Peyer's patch (tissue), 4 donors: ENCODE results near the gene ACTN4.

Experiments
- CTCF ChIP-seq, 6 experiments: fragments of 450-650 bp in 4 of 6; fragments of 200-600 bp in 2 of 6; sonication (generic) in 1 of 6; IDR thresholded peaks; one replicate each; pipeline ENCODE4 v1.5.1; 2017 to 2019; ENCODE audit warnings: antibody characterized with exemption in 6 of 6, mild to moderate bottlenecking in 3 of 6, moderate library complexity in 1 of 6
- POLR2A ChIP-seq, 2 donors: fragments of 450-650 bp; IDR thresholded peaks; one replicate each; pipeline ENCODE4 v1.5.1; 2017; ENCODE audit warnings: antibody characterized with exemption in 2 of 2, mild to moderate bottlenecking in 2 of 2, moderate library complexity in 2 of 2

GRCh38 chr19:38687837-38688378 lies 40.5 kb downstream of the ACTN4 start:
- TF ChIP-seq CTCF (IDR thresholded peaks at IDR 0.05): no peak
- TF ChIP-seq POLR2A (IDR thresholded peaks at IDR 0.05): no peak
